Renal cortical epithelial cell (primary cell): ENCODE results near the gene ENTREP3. TPM values are rescaled to one million over a fixed set of nuclear protein-coding genes. Genes with fewer than 3 reads are reported as not detected.

Experiments
- DNase-seq: peaks from one replicate; pipeline ENCODE4 v3.0.0-alpha.2; 2011; ENCODE audit warnings: low read depth
- total RNA-seq: library from RNA; depleted of rRNA; stranded (reverse); fragments of >200 nt; gene quantifications from 2 replicates; pipeline ENCODE4 v1.2.3, GENCODE V29; 2014

Gene ENTREP3
- total RNA-seq, 1 donor from 2014 or later: 10.2 TPM

DNA sequence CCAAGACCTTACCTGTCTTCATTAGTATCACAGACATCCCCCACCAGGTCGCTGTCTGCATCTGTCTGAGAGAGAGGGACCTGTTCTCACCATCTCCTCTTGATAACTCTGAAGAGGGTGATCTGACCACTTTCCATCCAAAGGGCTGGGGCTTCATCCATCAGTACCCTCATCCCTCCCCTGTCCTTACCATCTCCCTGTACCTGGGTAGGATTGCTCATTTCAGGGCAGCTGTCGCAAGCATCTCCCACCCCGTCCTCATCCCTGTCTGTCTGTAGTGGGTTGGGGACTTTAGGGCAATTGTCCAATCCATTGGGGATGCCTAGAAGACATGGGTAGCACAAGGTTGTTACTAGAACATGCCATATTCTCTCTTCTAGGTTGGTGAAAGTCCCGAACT lies 55.5 kb downstream of the ENTREP3 start:
- DNase-seq: no peak

- no peak for DNase-seq
Observed at GRCh38 chr1:155198547-155198906, 56.8 kb downstream of the ENTREP3 start.

DNA sequence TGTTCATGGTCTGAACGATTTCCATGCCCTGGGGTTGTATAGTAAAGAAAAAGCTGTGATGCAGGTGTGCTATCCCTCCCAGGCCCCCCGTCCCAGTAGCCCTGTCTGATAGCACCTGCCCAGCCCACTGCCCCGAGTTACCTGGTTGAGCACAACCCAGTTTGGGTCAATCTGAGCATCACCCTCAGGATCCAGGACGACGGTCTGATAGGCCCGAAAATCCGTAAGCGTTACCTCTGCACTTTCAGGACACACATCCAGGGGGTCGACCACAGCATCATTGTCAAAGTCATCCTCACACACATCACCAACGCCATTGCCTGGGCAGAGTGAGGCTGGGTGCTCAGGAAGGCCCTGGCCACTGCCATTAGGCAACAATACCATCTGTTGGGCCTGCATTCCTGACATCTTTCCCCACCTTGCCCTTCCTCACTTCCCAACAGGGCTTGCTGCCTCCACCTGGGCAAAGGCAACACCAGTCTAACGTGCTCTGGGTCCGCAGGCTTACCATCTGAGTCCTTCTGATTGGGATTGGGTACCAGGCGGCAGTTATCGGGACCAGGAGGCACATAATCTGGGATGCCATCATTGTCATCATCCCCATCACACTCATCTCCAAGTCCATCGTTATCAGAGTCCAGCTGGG lies 57.3 kb downstream of the ENTREP3 start:
- no peak for DNase-seq

Other genes with a start within 250 kb of the ENTREP3 start
- gene DCST2, start 221.7 kb downstream of the ENTREP3 start, total RNA-seq: 0.05 TPM in 1 of 2 replicates, not detected in the other
- gene DCST1, start 221.7 kb downstream of the ENTREP3 start, total RNA-seq: not detected in 2 replicates
- 47.9 and 137 TPM in 2 replicates for gene ADAM15, start 204.2 kb downstream of the ENTREP3 start, total RNA-seq
- 9.5 and 12.5 TPM in 2 replicates for gene EFNA4, start 191.7 kb downstream of the ENTREP3 start, total RNA-seq
- 1.4 and 2.4 TPM in 2 replicates for gene EFNA3, start 176.6 kb downstream of the ENTREP3 start, total RNA-seq
- 68.3 and 80.4 TPM in 2 replicates for gene EFNA1, start 127.6 kb downstream of the ENTREP3 start, total RNA-seq
- 16.7 and 63.0 TPM in 2 replicates for gene SLC50A1, start 119.6 kb downstream of the ENTREP3 start, total RNA-seq
- 12.7 and 30.9 TPM in 2 replicates for gene DPM3, start 115.0 kb downstream of the ENTREP3 start, total RNA-seq
- gene KRTCAP2, start 82.2 kb downstream of the ENTREP3 start, total RNA-seq: 65.4 and 102 TPM in 2 replicates
- gene TRIM46, start 81.6 kb downstream of the ENTREP3 start, total RNA-seq: 2.6 and 5.9 TPM in 2 replicates
- gene THBS3, start 47.6 kb downstream of the ENTREP3 start, total RNA-seq: 21.7 and 52.9 TPM in 2 replicates
- 36.8 and 72.8 TPM in 2 replicates for gene MTX1, start 46.8 kb downstream of the ENTREP3 start, total RNA-seq
- gene SCAMP3, start 6.9 kb upstream of the ENTREP3 start, total RNA-seq: 23.6 and 42.1 TPM in 2 replicates
- 12.0 and 33.1 TPM in 2 replicates for gene CLK2, start 18.0 kb upstream of the ENTREP3 start, total RNA-seq
- 1.0 and 1.7 TPM in 2 replicates for gene HCN3, start 22.0 kb upstream of the ENTREP3 start, total RNA-seq
- gene PKLR, start 46.0 kb upstream of the ENTREP3 start, total RNA-seq: 0.05 TPM in 1 of 2 replicates, not detected in the other
- 89.4 and 499 TPM in 2 replicates for gene FDPS, start 53.4 kb upstream of the ENTREP3 start, total RNA-seq
- 24.1 and 26.2 TPM in 2 replicates for gene RUSC1, start 65.4 kb upstream of the ENTREP3 start, total RNA-seq